Activated naive CD8-positive, alpha-beta T cell treated with anti-CD3 and anti-CD28 coated beads, Interleukin-2, amount 50 U/mL, for 24 hours (primary cell): ENCODE measurements around the gene ATAD3C.
"Not testable (repeated sequence)": the region's sequence is repeated elsewhere in the genome, so short reads cannot be mapped to it uniquely, and the experiment has no call there.

Experiments
- ATAC-seq: fragments of 150-1000 bp; cut with Tn5 transposase; one replicate; pipeline ENCODE4 v1.10.0; 2021
- DNase-seq: peaks from one replicate; pipeline ENCODE4 v3.0.0; 2021
- H3K27ac Mint-ChIP-seq: one replicate; pipeline ENCODE4 v1.8.0; 2021; ENCODE audit warnings: mild to moderate bottlenecking, mixed read lengths
- H3K27me3 Mint-ChIP-seq: one replicate; pipeline ENCODE4 v1.8.0; 2021; ENCODE audit warnings: mixed read lengths
- H3K36me3 Mint-ChIP-seq: one replicate; pipeline ENCODE4 v1.8.0; 2021; ENCODE audit warnings: low read depth, mixed read lengths
- H3K4me1 Mint-ChIP-seq: one replicate; pipeline ENCODE4 v1.8.0; 2021; ENCODE audit warnings: mixed read lengths
- H3K4me3 Mint-ChIP-seq: one replicate; pipeline ENCODE4 v1.8.0; 2021; ENCODE audit warnings: mild to moderate bottlenecking, moderate library complexity, mixed read lengths
- H3K9me3 Mint-ChIP-seq: one replicate; pipeline ENCODE4 v1.8.0; 2021; ENCODE audit warnings: mixed read lengths

The ATAD3C gene

DNA sequence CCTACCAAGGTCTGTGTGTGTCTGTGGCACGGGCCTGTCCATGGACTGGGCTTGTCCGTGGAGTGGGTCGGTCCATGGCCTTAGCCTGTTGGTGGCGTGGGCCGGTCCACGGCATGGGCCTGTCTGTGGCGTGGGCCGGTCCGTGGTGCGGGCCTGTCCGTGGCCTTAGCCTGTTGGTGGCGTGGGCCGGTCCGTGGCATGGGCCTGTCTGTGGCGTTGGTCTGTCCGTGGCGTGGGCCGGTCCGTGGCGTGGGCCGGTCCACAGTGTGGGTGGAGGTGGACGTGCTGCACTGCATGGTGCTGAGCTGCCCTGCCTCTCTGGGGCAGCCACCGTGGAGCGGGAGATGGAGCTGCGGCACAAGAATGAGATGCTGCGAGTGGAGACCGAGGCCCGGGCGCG is 32.3 kb downstream of the ATAD3C start:
- not testable (repeated sequence) for ATAC-seq, H3K4me1 Mint-ChIP-seq, H3K27me3 Mint-ChIP-seq, H3K9me3 Mint-ChIP-seq, DNase-seq, H3K4me3 Mint-ChIP-seq, H3K27ac Mint-ChIP-seq
- peaks cover 30% of the 10 kb centered on the region for H3K36me3 Mint-ChIP-seq

- Mint-ChIP-seq H3K27me3 (no peaks in the 10 kb centered on the region), H3K27ac (no peak overlapping the region), H3K4me3 (no peak overlapping the region), H3K9me3 (no peaks in the 10 kb centered on the region), H3K36me3 (peaks cover 27% of the 10 kb centered on the region), H3K4me1 (no peaks in the 10 kb centered on the region)
- DNase-seq (no peak), ATAC-seq (no peak)
Measured at GRCh38 chr1:1482856-1483255, 33.4 kb downstream of the ATAD3C start.

GRCh38 chr1:1483714-1484113 is 34.2 kb downstream of the ATAD3C start:
- Mint-ChIP-seq H3K36me3 (peaks cover 32% of the 10 kb centered on the region), H3K27me3 (no peaks in the 10 kb centered on the region), H3K4me1 (no peaks in the 10 kb centered on the region), H3K4me3 (no peak overlapping the region), H3K9me3 (no peaks in the 10 kb centered on the region), H3K27ac (no peak overlapping the region)
- DNase-seq (no peak), ATAC-seq (no peak)

DNA sequence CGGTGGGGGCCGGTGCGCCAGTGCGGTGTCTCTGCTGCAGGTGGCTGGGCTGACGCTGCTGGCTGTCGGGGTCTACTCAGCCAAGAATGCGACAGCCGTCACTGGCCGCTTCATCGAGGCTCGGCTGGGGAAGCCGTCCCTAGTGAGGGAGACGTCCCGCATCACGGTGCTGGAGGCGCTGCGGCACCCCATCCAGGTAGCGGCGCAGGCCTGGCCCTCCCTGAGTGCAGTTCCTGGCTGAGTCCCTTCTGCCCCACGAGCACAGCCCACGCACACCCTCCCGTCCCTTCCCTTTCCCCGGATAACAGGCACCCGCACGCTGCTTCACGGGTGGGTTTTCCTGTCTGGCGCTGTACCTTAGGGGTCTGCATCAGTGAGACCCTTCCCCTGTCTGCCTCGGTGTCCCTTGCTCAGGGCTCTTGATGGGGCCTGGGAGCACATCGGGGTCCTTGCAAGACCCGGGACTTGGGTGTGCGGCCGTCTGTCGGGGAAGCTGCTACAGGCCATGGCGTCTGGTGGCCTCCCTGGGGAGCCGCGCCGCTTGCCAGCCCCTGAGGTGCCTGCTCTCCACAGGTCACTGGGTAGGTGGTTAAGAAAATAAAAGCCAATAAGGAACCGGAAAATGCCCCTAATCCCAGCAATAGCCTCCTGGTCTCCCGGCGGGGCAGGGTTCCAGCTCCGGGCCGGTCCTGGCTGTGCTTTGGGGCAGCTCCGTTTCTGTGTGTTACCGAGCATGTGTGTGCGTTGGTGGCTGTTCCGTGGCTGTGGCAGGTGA is 35.7 kb downstream of the ATAD3C start:
- not testable (repeated sequence) for H3K4me1 Mint-ChIP-seq, H3K27ac Mint-ChIP-seq, ATAC-seq, DNase-seq, H3K27me3 Mint-ChIP-seq, H3K9me3 Mint-ChIP-seq, H3K4me3 Mint-ChIP-seq
- peaks cover 34% of the 10 kb centered on the region for H3K36me3 Mint-ChIP-seq

DNA sequence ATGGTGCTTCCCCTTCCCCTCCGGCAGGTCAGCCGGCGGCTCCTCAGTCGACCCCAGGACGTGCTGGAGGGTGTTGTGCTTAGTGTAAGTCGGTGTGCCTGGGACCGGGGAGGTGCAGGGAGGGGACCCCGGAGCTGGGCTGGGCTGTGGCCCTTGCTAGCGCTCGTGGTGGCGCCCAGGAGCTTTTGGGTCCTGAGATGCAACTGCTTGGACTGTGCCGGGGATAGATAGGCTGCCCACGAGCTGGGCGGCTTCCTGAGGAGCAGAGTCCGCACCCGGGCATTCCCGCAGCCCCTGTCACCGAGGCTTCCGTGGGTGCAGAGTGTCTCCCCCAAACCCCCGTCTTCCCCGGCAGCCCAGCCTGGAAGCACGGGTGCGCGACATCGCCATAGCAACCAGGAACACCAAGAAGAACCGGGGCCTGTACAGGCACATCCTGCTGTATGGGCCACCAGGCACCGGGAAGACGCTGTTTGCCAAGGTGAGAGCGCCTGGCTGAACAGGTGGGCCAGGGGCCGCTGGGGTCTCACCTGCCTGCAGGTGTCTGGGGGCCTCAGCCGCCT is 36.3 kb downstream of the ATAD3C start:
- H3K36me3 Mint-ChIP-seq = peaks cover 37% of the 10 kb centered on the region
- not testable (repeated sequence) for H3K27ac Mint-ChIP-seq, ATAC-seq, DNase-seq, H3K4me1 Mint-ChIP-seq, H3K4me3 Mint-ChIP-seq, H3K27me3 Mint-ChIP-seq, H3K9me3 Mint-ChIP-seq

GRCh38 chr1:1487701-1488100 is 38.2 kb downstream of the ATAD3C start:
- DNase-seq (no peak), ATAC-seq (no peak)
- H3K27me3 Mint-ChIP-seq = no peaks in the 10 kb centered on the region
- no peaks in the 10 kb centered on the region for H3K4me1 Mint-ChIP-seq
- peaks cover 49% of the 10 kb centered on the region for H3K36me3 Mint-ChIP-seq
- H3K27ac Mint-ChIP-seq = no peak overlapping the region
- no peak overlapping the region for H3K4me3 Mint-ChIP-seq
- H3K9me3 Mint-ChIP-seq = no peaks in the 10 kb centered on the region

DNA sequence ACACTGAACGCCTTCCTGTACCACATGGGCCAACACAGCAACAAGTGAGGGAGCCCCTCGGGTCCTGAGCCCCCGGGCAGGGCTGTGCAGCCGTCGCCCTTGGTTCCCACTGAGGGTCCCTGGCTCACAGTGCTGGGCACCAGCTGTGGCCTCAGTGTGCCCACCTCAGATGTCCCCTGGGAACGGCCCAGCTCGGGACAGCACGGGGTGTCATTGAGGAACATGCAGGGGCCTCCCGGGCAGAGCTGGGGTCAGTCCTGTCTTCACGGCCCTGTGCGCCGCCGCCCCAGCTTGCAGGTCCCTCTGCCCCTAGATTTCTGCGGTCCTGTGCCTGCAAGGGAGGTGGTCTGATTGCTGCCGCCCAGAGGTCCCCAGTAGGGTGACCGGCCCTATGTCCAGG is 39.7 kb downstream of the ATAD3C start:
- H3K4me1 Mint-ChIP-seq = peaks cover 1% of the 10 kb centered on the region
- ATAC-seq (no peak), DNase-seq (no peak)
- H3K27ac Mint-ChIP-seq = no peak overlapping the region
- H3K9me3 Mint-ChIP-seq = no peaks in the 10 kb centered on the region
- H3K4me3 Mint-ChIP-seq = no peak overlapping the region
- peaks cover 56% of the 10 kb centered on the region for H3K36me3 Mint-ChIP-seq
- no peaks in the 10 kb centered on the region for H3K27me3 Mint-ChIP-seq

- no peak overlapping the region for H3K4me3 Mint-ChIP-seq
- DNase-seq = no peak
- no peak overlapping the region for H3K27ac Mint-ChIP-seq
- H3K4me1 Mint-ChIP-seq = peaks cover 1% of the 10 kb centered on the region
- H3K36me3 Mint-ChIP-seq = peaks cover 56% of the 10 kb centered on the region
- no peak for ATAC-seq
- H3K9me3 Mint-ChIP-seq = no peaks in the 10 kb centered on the region
- H3K27me3 Mint-ChIP-seq = no peaks in the 10 kb centered on the region
Measured at GRCh38 chr1:1489861-1490260, 40.4 kb downstream of the ATAD3C start.

DNA sequence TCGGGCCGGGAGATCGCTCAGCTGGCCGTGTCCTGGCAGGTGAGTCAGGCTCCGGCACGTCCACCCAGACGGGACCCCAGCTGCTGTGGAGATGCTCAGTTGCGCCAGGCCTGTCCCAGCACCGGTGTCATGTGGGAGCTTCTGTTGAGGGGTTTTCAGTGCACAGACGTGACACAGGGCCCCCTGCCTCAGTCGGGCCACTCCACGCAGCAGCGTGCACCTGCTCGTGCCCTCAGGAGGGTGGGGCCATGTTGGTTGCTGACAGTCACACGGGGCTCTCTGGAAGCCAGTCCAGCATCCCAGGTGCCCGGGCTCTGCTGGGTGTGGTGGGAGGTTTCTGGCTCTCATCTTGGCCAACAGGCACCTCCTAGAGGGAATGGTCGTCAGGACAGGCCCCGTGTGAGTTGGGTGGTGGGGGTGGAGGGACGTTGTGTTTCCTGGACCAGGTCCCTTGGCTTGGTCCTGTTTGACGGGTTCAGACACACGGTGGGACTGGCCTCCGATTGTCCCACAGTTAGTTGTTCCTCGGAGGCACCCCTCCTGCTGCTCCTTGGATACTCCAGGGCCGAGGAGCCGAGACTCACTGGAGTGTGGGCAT is 41.2 kb downstream of the ATAD3C start:
- H3K36me3 Mint-ChIP-seq = peaks cover 56% of the 10 kb centered on the region
- ATAC-seq = no peak
- H3K9me3 Mint-ChIP-seq = no peaks in the 10 kb centered on the region

DNA sequence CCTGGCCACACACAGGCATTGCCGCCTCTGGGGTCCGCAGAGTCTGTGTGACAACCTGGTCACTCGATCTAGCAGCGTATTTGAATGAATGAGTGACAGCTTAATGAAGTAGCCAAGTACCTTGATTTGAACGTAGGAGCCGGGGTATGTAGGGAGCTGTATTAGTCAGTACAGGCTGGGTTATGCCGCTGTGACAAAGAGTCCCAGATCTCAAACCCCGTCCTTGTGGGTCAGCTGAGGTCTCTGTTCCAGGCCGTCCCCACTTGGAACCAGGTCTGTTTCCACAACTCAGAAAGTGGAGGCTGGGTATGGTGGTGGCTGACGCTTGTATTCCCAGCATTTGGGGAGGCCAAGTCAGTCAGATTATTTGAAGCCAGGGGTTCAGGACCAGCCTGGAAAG is 42.1 kb downstream of the ATAD3C start:
- peaks cover 1% of the 10 kb centered on the region for H3K4me1 Mint-ChIP-seq
- no peak overlapping the region for H3K27ac Mint-ChIP-seq
- H3K4me3 Mint-ChIP-seq = no peak overlapping the region
- H3K9me3 Mint-ChIP-seq = no peaks in the 10 kb centered on the region
- H3K36me3 Mint-ChIP-seq = peaks cover 56% of the 10 kb centered on the region
- DNase-seq = no peak
- ATAC-seq = no peak
- no peaks in the 10 kb centered on the region for H3K27me3 Mint-ChIP-seq

More for the DNA sequence above, 41.2 kb downstream of the ATAD3C start:
- H3K27me3 Mint-ChIP-seq = no peaks in the 10 kb centered on the region
- DNase-seq = no peak
- peaks cover 1% of the 10 kb centered on the region for H3K4me1 Mint-ChIP-seq
- H3K27ac Mint-ChIP-seq = no peak overlapping the region
- H3K4me3 Mint-ChIP-seq = no peak overlapping the region

GRCh38 chr1:1494311-1494710 is 44.8 kb downstream of the ATAD3C start:
- not testable (repeated sequence) for ATAC-seq, H3K27me3 Mint-ChIP-seq, DNase-seq, H3K9me3 Mint-ChIP-seq, H3K4me1 Mint-ChIP-seq, H3K4me3 Mint-ChIP-seq, H3K27ac Mint-ChIP-seq
- H3K36me3 Mint-ChIP-seq = peaks cover 42% of the 10 kb centered on the region

- H3K36me3 Mint-ChIP-seq = peaks cover 32% of the 10 kb centered on the region
- not testable (repeated sequence) for H3K27ac Mint-ChIP-seq, H3K27me3 Mint-ChIP-seq, H3K4me1 Mint-ChIP-seq, H3K9me3 Mint-ChIP-seq, DNase-seq, H3K4me3 Mint-ChIP-seq
- ATAC-seq = peak; percentile 8
Measured at GRCh38 chr1:1495461-1495975, 46.0 kb downstream of the ATAD3C start.

GRCh38 chr1:1504777-1505365 is 55.4 kb downstream of the ATAD3C start:
- not testable (repeated sequence) for H3K27me3 Mint-ChIP-seq, H3K9me3 Mint-ChIP-seq, H3K36me3 Mint-ChIP-seq
- Mint-ChIP-seq H3K4me3 (peak overlapping the region; percentile 66), H3K4me1 (peaks cover 13% of the 10 kb centered on the region), H3K27ac (peak overlapping the region; percentile 88)
- ATAC-seq = peak; percentile 91
- DNase-seq = peak; percentile 77

DNA sequence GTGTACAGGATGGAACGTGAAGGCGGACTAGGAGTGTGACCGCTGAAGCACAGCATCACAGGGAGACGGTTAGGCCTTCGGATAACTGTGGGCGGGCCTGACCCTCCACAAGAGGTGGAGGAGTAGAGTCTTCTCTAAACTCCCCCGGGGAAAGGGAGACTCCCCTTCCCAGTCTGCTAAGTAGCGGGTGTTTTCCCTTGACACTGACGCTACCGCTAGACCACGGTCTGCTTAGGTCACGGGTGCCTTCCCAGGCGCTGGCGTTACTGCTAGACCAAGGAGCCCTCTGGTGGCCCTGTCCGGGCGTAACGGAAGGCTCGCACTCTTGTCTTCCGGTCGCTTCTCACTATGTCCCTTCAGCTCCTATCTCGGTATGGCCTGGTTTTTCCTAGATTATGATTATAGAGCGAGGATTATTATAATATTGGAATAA is 55.9 kb downstream of the ATAD3C start:
- H3K9me3 Mint-ChIP-seq, H3K27me3 Mint-ChIP-seq, H3K36me3 Mint-ChIP-seq: not testable (repeated sequence)
- ATAC-seq (peak; percentile 63), DNase-seq (peak; percentile 34)
- H3K27ac Mint-ChIP-seq = peak overlapping the region; percentile 88
- H3K4me1 Mint-ChIP-seq = peaks cover 13% of the 10 kb centered on the region
- H3K4me3 Mint-ChIP-seq = peak overlapping the region; percentile 66

- Mint-ChIP-seq H3K4me1 (peaks cover 15% of the 10 kb centered on the region), H3K27ac (peak overlapping the region; percentile 43)
- H3K9me3 Mint-ChIP-seq, ATAC-seq, DNase-seq, H3K4me3 Mint-ChIP-seq, H3K27me3 Mint-ChIP-seq, H3K36me3 Mint-ChIP-seq: not testable (repeated sequence)
Measured at GRCh38 chr1:1505801-1506200, 56.3 kb downstream of the ATAD3C start.
